Natural killer cell (primary cell): ENCODE data around the gene ESYT2. TPM values are rescaled to one million over a fixed set of nuclear protein-coding genes. Genes with fewer than 3 reads are reported as not detected.

Source experiments
- ATAC-seq, 3 donors: fragments of 150-1000 bp in 2 of 3; fragments of 200-7000 bp in 1 of 3; cut with Tn5 transposase; 1 replicate in 1 of 3; 2 replicates in 2 of 3; pipeline ENCODE4 v1.10.0; 2021; ENCODE audit warnings: mild to moderate bottlenecking in 2 of 3, moderate library complexity in 2 of 3
- DNase-seq, 2 donors: peaks; one replicate each; pipeline versions ENCODE4 v3.0.0 to v3.0.0-alpha.2; 2013 to 2021; ENCODE audit warnings: mixed read lengths in 1 of 2
- H3K27ac ChIP-seq: one replicate; pipeline ENCODE4 v1.5.1; 2013; ENCODE audit warnings: mild to moderate bottlenecking, low read length
- H3K27me3 ChIP-seq: one replicate; pipeline ENCODE4 v1.6.1; 2013; ENCODE audit warnings: low read length; ENCODE audit not compliant: control insufficient read depth, insufficient read depth
- H3K36me3 ChIP-seq: one replicate; pipeline ENCODE4 v1.6.1; 2013; ENCODE audit warnings: low read length; ENCODE audit not compliant: control insufficient read depth, insufficient read depth
- H3K4me1 ChIP-seq: one replicate; pipeline ENCODE4 v1.6.1; 2013; ENCODE audit warnings: low read length; ENCODE audit not compliant: control insufficient read depth, insufficient read depth
- H3K4me3 ChIP-seq: one replicate; pipeline ENCODE4 v1.5.1; 2013; ENCODE audit warnings: low read length
- H3K9me3 ChIP-seq: one replicate; pipeline ENCODE4 v1.6.1; 2013; ENCODE audit warnings: low read length; ENCODE audit not compliant: control insufficient read depth, insufficient read depth
- H3K27ac Mint-ChIP-seq, 2 donors: one replicate each; pipeline ENCODE4 v1.8.0; 2022; ENCODE audit warnings: mild to moderate bottlenecking in 2 of 2, mixed read lengths in 2 of 2, moderate library complexity in 1 of 2
- H3K27me3 Mint-ChIP-seq, 2 donors: one replicate each; pipeline ENCODE4 v1.8.0; 2022; ENCODE audit warnings: low read depth in 2 of 2, mixed read lengths in 2 of 2
- H3K36me3 Mint-ChIP-seq: one replicate; pipeline ENCODE4 v1.8.0; 2022; ENCODE audit warnings: mixed read lengths
- H3K4me1 Mint-ChIP-seq, 2 donors: one replicate each; pipeline ENCODE4 v1.8.0; 2022; ENCODE audit warnings: mixed read lengths in 2 of 2
- H3K4me3 Mint-ChIP-seq: one replicate; pipeline ENCODE4 v1.8.0; 2022; ENCODE audit warnings: mild to moderate bottlenecking, moderate library complexity, mixed read lengths
- H3K9me3 Mint-ChIP-seq, 2 donors: one replicate each; pipeline ENCODE4 v1.8.0; 2022; ENCODE audit warnings: mixed read lengths in 2 of 2
- WGBS: methylation state at CpG from one replicate; pipeline ENCODE4 v1.1.7; 2013; ENCODE audit warnings: missing lambda C conversion rate; ENCODE audit not compliant: insufficient coverage; 5-methylcytosine and 5-hydroxymethylcytosine counted together
- intact Hi-C: fragments of 100-400 bp; cut with micrococcal nuclease; formaldehyde crosslinking; loops from one replicate; pipeline ENCODE4 v1.14.2; 2022
- total RNA-seq, 4 donors: library from RNA; stranded (reverse); fragments of 120-200 nt in 1 of 4; gene quantifications; one replicate each; pipeline versions ENCODE4 v1.2.3 to v1.2.4, GENCODE V29; 2013 to 2022
- TF ChIP-seq, protein P1 (sequence below): fragments of 200-600 bp; IDR thresholded peaks from one replicate; pipeline ENCODE4 v1.8.0; 2022; ENCODE audit warnings: antibody characterized with exemption

Gene ESYT2
- total RNA-seq, 3 donors from 2014 or later (not counting 1 experiment from before 2014, with no cell fraction given): 137 to 163 (median 160) TPM

GRCh38 chr7:158722574-158723237, 106.6 kb downstream of the ESYT2 start:
- H3K4me3 ChIP-seq: no peak overlapping the region
- no peak overlapping the region for H3K27ac Mint-ChIP-seq
- no peaks in the 10 kb centered on the region for H3K36me3 Mint-ChIP-seq
- no peak overlapping the region for H3K27ac ChIP-seq
- DNase-seq (no peak), ATAC-seq (no peak)
- H3K27me3 ChIP-seq: no peaks in the 10 kb centered on the region
- no peaks in the 10 kb centered on the region for H3K36me3 ChIP-seq
- peaks cover 4 to 11% of the 10 kb centered on the region in 2 donors for H3K27me3 Mint-ChIP-seq
- TF ChIP-seq, protein P1, sequence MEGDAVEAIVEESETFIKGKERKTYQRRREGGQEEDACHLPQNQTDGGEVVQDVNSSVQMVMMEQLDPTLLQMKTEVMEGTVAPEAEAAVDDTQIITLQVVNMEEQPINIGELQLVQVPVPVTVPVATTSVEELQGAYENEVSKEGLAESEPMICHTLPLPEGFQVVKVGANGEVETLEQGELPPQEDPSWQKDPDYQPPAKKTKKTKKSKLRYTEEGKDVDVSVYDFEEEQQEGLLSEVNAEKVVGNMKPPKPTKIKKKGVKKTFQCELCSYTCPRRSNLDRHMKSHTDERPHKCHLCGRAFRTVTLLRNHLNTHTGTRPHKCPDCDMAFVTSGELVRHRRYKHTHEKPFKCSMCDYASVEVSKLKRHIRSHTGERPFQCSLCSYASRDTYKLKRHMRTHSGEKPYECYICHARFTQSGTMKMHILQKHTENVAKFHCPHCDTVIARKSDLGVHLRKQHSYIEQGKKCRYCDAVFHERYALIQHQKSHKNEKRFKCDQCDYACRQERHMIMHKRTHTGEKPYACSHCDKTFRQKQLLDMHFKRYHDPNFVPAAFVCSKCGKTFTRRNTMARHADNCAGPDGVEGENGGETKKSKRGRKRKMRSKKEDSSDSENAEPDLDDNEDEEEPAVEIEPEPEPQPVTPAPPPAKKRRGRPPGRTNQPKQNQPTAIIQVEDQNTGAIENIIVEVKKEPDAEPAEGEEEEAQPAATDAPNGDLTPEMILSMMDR: no peak
- H3K4me3 Mint-ChIP-seq: no peak overlapping the region
- H3K4me1 Mint-ChIP-seq: no peaks in the 10 kb centered on the region
- intact Hi-C loops: no loop called here
- 97% methylated on average over 6 of the region's 6 CpGs for WGBS
- H3K4me1 ChIP-seq: no peaks in the 10 kb centered on the region
- H3K9me3 Mint-ChIP-seq: no peaks in the 10 kb centered on the region
- no peaks in the 10 kb centered on the region for H3K9me3 ChIP-seq

GRCh38 chr7:158720112-158720511, 109.2 kb downstream of the ESYT2 start:
- H3K27ac Mint-ChIP-seq: no peak overlapping the region
- peaks cover 2% of the 10 kb centered on the region for H3K27me3 ChIP-seq
- H3K4me3 ChIP-seq: no peak overlapping the region
- H3K4me1 ChIP-seq: no peaks in the 10 kb centered on the region
- H3K4me1 Mint-ChIP-seq: no peaks in the 10 kb centered on the region
- no peak for ATAC-seq
- no peak for DNase-seq
- H3K36me3 Mint-ChIP-seq: no peaks in the 10 kb centered on the region
- 100% methylated on average over 5 of the region's 9 CpGs for WGBS
- H3K36me3 ChIP-seq: no peaks in the 10 kb centered on the region
- H3K9me3 ChIP-seq: no peaks in the 10 kb centered on the region
- intact Hi-C loops: no loop called here
- H3K4me3 Mint-ChIP-seq: no peak overlapping the region
- no peak overlapping the region for H3K27ac ChIP-seq
- TF ChIP-seq, protein P1: no peak
- H3K9me3 Mint-ChIP-seq: peaks cover 0 to 4% of the 10 kb centered on the region in 2 donors
- peaks cover 9 to 13% of the 10 kb centered on the region in 2 donors for H3K27me3 Mint-ChIP-seq

GRCh38 chr7:158716802-158717201, 112.5 kb downstream of the ESYT2 start:
- TF ChIP-seq, protein P1: no peak

More at GRCh38 chr7:158716802-158717201, 112.5 kb downstream of the ESYT2 start:
- intact Hi-C loops: no loop called here
- no peaks in the 10 kb centered on the region for H3K9me3 ChIP-seq
- H3K9me3 Mint-ChIP-seq: peaks cover 0 to 4% of the 10 kb centered on the region in 2 donors
- DNase-seq (no peak), ATAC-seq (no peak)
- H3K4me3 Mint-ChIP-seq: no peak overlapping the region
- no peak overlapping the region for H3K27ac Mint-ChIP-seq
- H3K27me3 Mint-ChIP-seq: peaks cover 9 to 13% of the 10 kb centered on the region in 2 donors
- H3K36me3 ChIP-seq: no peaks in the 10 kb centered on the region
- peaks cover 6 to 7% of the 10 kb centered on the region in 2 donors for H3K4me1 Mint-ChIP-seq
- H3K4me3 ChIP-seq: no peak overlapping the region
- peaks cover 2% of the 10 kb centered on the region for H3K27me3 ChIP-seq
- H3K36me3 Mint-ChIP-seq: no peaks in the 10 kb centered on the region
- 95% methylated on average over 1 of the region's 1 CpG for WGBS
- H3K27ac ChIP-seq: no peak overlapping the region
- peaks cover 15% of the 10 kb centered on the region for H3K4me1 ChIP-seq
